Measurements from ENCODE around the gene SMIM45.

SMIM45 gene

GRCh38 chr22:41998361-41999261, 46.7 kb downstream of the SMIM45 start, which contains the start of gene WBP2NL:
WBP2NL (plus strand) TSS chr22:41998788; CDS start chr22:41998819, 31 bp downstream.
- no peak within 1 kb of the TSS for H3T11ph ChIP-seq (ENCODE audit: low read length)
- H3K27me3 Mint-ChIP-seq (ENCODE audit: low read depth): peaks cover 30% of the 10 kb centered on the region
- H3K9ac ChIP-seq (ENCODE audit: extremely low read depth, insufficient read length, low read length): no peak within 1 kb of the TSS
- no peak within 1 kb of the TSS for H3K23ac ChIP-seq (ENCODE audit: insufficient read length, low read depth, low read length)
- no peak within 1 kb of the TSS for H2AFZ ChIP-seq (ENCODE audit: low read length)
- no peak within 1 kb of the TSS for H2BK12ac ChIP-seq (ENCODE audit: insufficient read length, low read depth, low read length)
- H3K4me1 Mint-ChIP-seq: peaks cover 6% of the 10 kb centered on the region in 2 experiments; a peak in 3 of 4 replicates
- no peak within 1 kb of the TSS for H3K56ac ChIP-seq (ENCODE audit: insufficient read length, low read depth, low read length)
- no peak within 1 kb of the TSS for H4K91ac ChIP-seq (ENCODE audit: insufficient read length, low read depth, low read length)
- no peak within 1 kb of the TSS for H3K4ac ChIP-seq (ENCODE audit: low read depth, low read length)
- no peaks in the 10 kb centered on the region for H4K20me1 ChIP-seq (ENCODE audit: control insufficient read depth, insufficient read depth, insufficient read length)
- H3K23me2 ChIP-seq (ENCODE audit: insufficient read length, low read depth, low read length, poor library complexity, severe bottlenecking): no peaks in the 10 kb centered on the region
- H2AK5ac ChIP-seq (ENCODE audit: insufficient read length, low read length): no peak within 1 kb of the TSS
- no peak within 1 kb of the TSS; a peak in 2 of 7 replicates for H3K27ac Mint-ChIP-seq
- no peak within 1 kb of the TSS for H3K4me3 Mint-ChIP-seq
- H3K9me3 ChIP-seq (ENCODE audit: control insufficient read depth, low read depth, low read length): no peaks in the 10 kb centered on the region
- no peak within 1 kb of the TSS for H2BK20ac ChIP-seq (ENCODE audit: low read depth, low read length, poor library complexity, severe bottlenecking)
- no peaks in the 10 kb centered on the region for H3K27me3 ChIP-seq (ENCODE audit: insufficient read depth, low read length)
- H3K27ac ChIP-seq (ENCODE audit: insufficient read length, low read depth, low read length): no peak within 1 kb of the TSS
- no peaks in the 10 kb centered on the region; a peak in 1 of 5 replicates for H3K9me3 Mint-ChIP-seq
- no peaks in the 10 kb centered on the region for H3K4me1 ChIP-seq (ENCODE audit: insufficient read depth, low read length)
- no peak within 1 kb of the TSS for H3K14ac ChIP-seq (ENCODE audit: insufficient read depth, low read length)
- no peaks in the 10 kb centered on the region for H3K79me2 ChIP-seq (ENCODE audit: insufficient read depth, low read length)
- no peak within 1 kb of the TSS for H2BK120ac ChIP-seq (ENCODE audit: low read depth, low read length, poor library complexity, severe bottlenecking)
- no peak within 1 kb of the TSS for H3K18ac ChIP-seq (ENCODE audit: insufficient read length, low read depth, low read length)
- no peaks in the 10 kb centered on the region for H3K79me1 ChIP-seq (ENCODE audit: insufficient read depth, low read depth, low read length, poor library complexity, severe bottlenecking)
- no peak within 1 kb of the TSS for H4K8ac ChIP-seq (replicated peaks; ENCODE audit: insufficient read length, low read depth, low read length)
- no peak for TF ChIP-seq CTCF (conservative IDR thresholded peaks at IDR 0.05)
- H2BK5ac ChIP-seq (ENCODE audit: insufficient read length, low read length): no peak within 1 kb of the TSS
- H3K36me3 Mint-ChIP-seq (ENCODE audit: insufficient read depth in 1 of 3, low read depth in 3 of 3): peaks cover 5 to 22% (median 22%) of the 10 kb centered on the region in 3 experiments
- H3K4me2 ChIP-seq (ENCODE audit: insufficient read depth, insufficient read length, low read length): no peak within 1 kb of the TSS
- no peak within 1 kb of the TSS for H4K5ac ChIP-seq (ENCODE audit: insufficient read length, low read depth, low read length)
- WGBS (ENCODE audit: extremely low coverage, insufficient read length, low lambda C conversion rate): no CpG with 5 or more reads among the region's 71 CpGs
- DNase-seq: no peak
- no peak within 1 kb of the TSS for H2BK15ac ChIP-seq (ENCODE audit: low read depth, low read length)
